Activated naive CD4-positive, alpha-beta T cell treated with anti-CD3 and anti-CD28 coated beads, Interleukin-2, amount 10 ng/mL, durations not matched to agents 7 days and 5 days (primary cell): ENCODE results near the gene TUBB8B.
"Not testable (repeated sequence)": the region's sequence is repeated elsewhere in the genome, so short reads cannot be mapped to it uniquely, and the experiment has no call there.

Experiments used
- CTCF ChIA-PET: fragments of 350-600 bp; sonication (Branson Sonifier 250); formaldehyde crosslinking; loops from one replicate; lab custom pipeline; 2021; ENCODE audit warnings: antibody characterized with exemption; lab: Charles Lee
- DNase-seq: peaks from one replicate; pipeline ENCODE4 v3.0.0-alpha.2; 2020
- H3K27ac Mint-ChIP-seq: one replicate; pipeline ENCODE4 v1.8.0; 2021; ENCODE audit warnings: mild to moderate bottlenecking, moderate library complexity, mixed read lengths
- H3K27me3 Mint-ChIP-seq: one replicate; pipeline ENCODE4 v1.8.0; 2021; ENCODE audit warnings: mild to moderate bottlenecking, mixed read lengths
- H3K36me3 Mint-ChIP-seq: one replicate; pipeline ENCODE4 v1.8.0; 2021; ENCODE audit warnings: mixed read lengths
- H3K4me1 Mint-ChIP-seq: one replicate; pipeline ENCODE4 v1.8.0; 2021; ENCODE audit warnings: mixed read lengths
- H3K4me3 Mint-ChIP-seq: one replicate; pipeline ENCODE4 v1.8.0; 2021; ENCODE audit warnings: mild to moderate bottlenecking, moderate library complexity, mixed read lengths
- H3K9me3 Mint-ChIP-seq: one replicate; pipeline ENCODE4 v1.8.0; 2021; ENCODE audit warnings: mixed read lengths

TUBB8B gene

GRCh38 chr18:73181-73777 is 23.9 kb upstream of the TUBB8B start:
- CTCF ChIA-PET, H3K36me3 Mint-ChIP-seq, H3K9me3 Mint-ChIP-seq, DNase-seq, H3K4me1 Mint-ChIP-seq, H3K4me3 Mint-ChIP-seq, H3K27me3 Mint-ChIP-seq, H3K27ac Mint-ChIP-seq: not testable (repeated sequence)

GRCh38 chr18:67701-68100 is 18.3 kb upstream of the TUBB8B start:
- H3K9me3 Mint-ChIP-seq, H3K36me3 Mint-ChIP-seq, DNase-seq, H3K4me1 Mint-ChIP-seq, H3K27ac Mint-ChIP-seq, H3K4me3 Mint-ChIP-seq, H3K27me3 Mint-ChIP-seq, CTCF ChIA-PET: not testable (repeated sequence)

- not testable (repeated sequence) for H3K27me3 Mint-ChIP-seq, H3K36me3 Mint-ChIP-seq, H3K27ac Mint-ChIP-seq
These were observed 14.9 kb upstream of the TUBB8B start for GRCh38 chr18:64279-64678.

GRCh38 chr18:63656-64055 is 14.2 kb upstream of the TUBB8B start:
- H3K27ac Mint-ChIP-seq, H3K27me3 Mint-ChIP-seq, H3K4me3 Mint-ChIP-seq, DNase-seq, H3K4me1 Mint-ChIP-seq, CTCF ChIA-PET, H3K9me3 Mint-ChIP-seq, H3K36me3 Mint-ChIP-seq: not testable (repeated sequence)

More at GRCh38 chr18:64279-64678, 14.9 kb upstream of the TUBB8B start:
- DNase-seq, H3K4me1 Mint-ChIP-seq, H3K4me3 Mint-ChIP-seq, CTCF ChIA-PET, H3K9me3 Mint-ChIP-seq: not testable (repeated sequence)

GRCh38 chr18:54388-54787 is 5.0 kb upstream of the TUBB8B start:
- CTCF ChIA-PET, H3K4me1 Mint-ChIP-seq, H3K27me3 Mint-ChIP-seq, H3K27ac Mint-ChIP-seq, H3K4me3 Mint-ChIP-seq, DNase-seq, H3K36me3 Mint-ChIP-seq, H3K9me3 Mint-ChIP-seq: not testable (repeated sequence)

GRCh38 chr18:48696-49095 is 719 bp downstream of the TUBB8B start:
- H3K27me3 Mint-ChIP-seq, H3K27ac Mint-ChIP-seq, H3K36me3 Mint-ChIP-seq, DNase-seq, CTCF ChIA-PET, H3K9me3 Mint-ChIP-seq, H3K4me3 Mint-ChIP-seq, H3K4me1 Mint-ChIP-seq: not testable (repeated sequence)

- H3K9me3 Mint-ChIP-seq, H3K4me1 Mint-ChIP-seq, H3K4me3 Mint-ChIP-seq, H3K27ac Mint-ChIP-seq, CTCF ChIA-PET, H3K36me3 Mint-ChIP-seq, H3K27me3 Mint-ChIP-seq, DNase-seq: not testable (repeated sequence)
These were observed 36.2 kb downstream of the TUBB8B start for GRCh38 chr18:13177-13576.

- H3K4me1 Mint-ChIP-seq, DNase-seq, H3K4me3 Mint-ChIP-seq, H3K9me3 Mint-ChIP-seq, H3K27ac Mint-ChIP-seq, H3K36me3 Mint-ChIP-seq, H3K27me3 Mint-ChIP-seq, CTCF ChIA-PET: not testable (repeated sequence)
These were observed 36.6 kb downstream of the TUBB8B start for GRCh38 chr18:12773-13172.

GRCh38 chr18:11383-12274 is 37.8 kb downstream of the TUBB8B start:
- H3K9me3 Mint-ChIP-seq, H3K4me3 Mint-ChIP-seq, H3K36me3 Mint-ChIP-seq, H3K27ac Mint-ChIP-seq, H3K27me3 Mint-ChIP-seq, H3K4me1 Mint-ChIP-seq, CTCF ChIA-PET, DNase-seq: not testable (repeated sequence)

- CTCF ChIA-PET, H3K4me3 Mint-ChIP-seq, H3K27ac Mint-ChIP-seq, DNase-seq, H3K9me3 Mint-ChIP-seq, H3K4me1 Mint-ChIP-seq, H3K27me3 Mint-ChIP-seq, H3K36me3 Mint-ChIP-seq: not testable (repeated sequence)
These were observed 38.7 kb downstream of the TUBB8B start for GRCh38 chr18:10624-11184.

GRCh38 chr18:9937-10336 is 39.5 kb downstream of the TUBB8B start:
- H3K36me3 Mint-ChIP-seq, DNase-seq, H3K4me3 Mint-ChIP-seq, CTCF ChIA-PET, H3K9me3 Mint-ChIP-seq, H3K27me3 Mint-ChIP-seq, H3K27ac Mint-ChIP-seq, H3K4me1 Mint-ChIP-seq: not testable (repeated sequence)
